ENCODE results near the gene SLC24A3.

Gene SLC24A3

DNA sequence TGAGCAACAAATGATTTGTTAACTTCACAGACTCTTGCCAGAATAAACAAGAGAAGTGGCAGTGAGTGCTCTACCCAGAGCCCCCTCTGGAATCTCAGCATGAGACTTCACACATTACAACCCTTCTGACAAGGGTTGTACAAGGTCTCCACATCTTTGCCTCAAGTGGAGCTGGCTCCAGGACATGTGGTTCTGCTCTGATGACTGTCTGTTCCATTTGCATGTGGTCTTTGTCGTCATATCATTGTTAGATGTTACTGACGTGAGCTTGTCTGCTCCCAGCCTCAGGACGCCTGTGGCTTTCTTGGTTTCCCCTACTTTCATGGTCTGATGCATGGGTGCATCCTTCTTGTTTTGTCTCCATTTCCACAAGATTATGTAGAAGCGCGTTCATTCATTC lies 115.0 kb downstream of the SLC24A3 start:
- TF ChIP-seq, protein P1, sequence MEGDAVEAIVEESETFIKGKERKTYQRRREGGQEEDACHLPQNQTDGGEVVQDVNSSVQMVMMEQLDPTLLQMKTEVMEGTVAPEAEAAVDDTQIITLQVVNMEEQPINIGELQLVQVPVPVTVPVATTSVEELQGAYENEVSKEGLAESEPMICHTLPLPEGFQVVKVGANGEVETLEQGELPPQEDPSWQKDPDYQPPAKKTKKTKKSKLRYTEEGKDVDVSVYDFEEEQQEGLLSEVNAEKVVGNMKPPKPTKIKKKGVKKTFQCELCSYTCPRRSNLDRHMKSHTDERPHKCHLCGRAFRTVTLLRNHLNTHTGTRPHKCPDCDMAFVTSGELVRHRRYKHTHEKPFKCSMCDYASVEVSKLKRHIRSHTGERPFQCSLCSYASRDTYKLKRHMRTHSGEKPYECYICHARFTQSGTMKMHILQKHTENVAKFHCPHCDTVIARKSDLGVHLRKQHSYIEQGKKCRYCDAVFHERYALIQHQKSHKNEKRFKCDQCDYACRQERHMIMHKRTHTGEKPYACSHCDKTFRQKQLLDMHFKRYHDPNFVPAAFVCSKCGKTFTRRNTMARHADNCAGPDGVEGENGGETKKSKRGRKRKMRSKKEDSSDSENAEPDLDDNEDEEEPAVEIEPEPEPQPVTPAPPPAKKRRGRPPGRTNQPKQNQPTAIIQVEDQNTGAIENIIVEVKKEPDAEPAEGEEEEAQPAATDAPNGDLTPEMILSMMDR (IDR thresholded peaks at IDR 0.05; ENCODE audit: insufficient read depth, low read length, poor library complexity, severe bottlenecking): no peak
- peak; percentile 18 for DNase-seq (ENCODE audit: extremely low read depth, insufficient read length)
- peaks cover 3% of the 10 kb centered on the region; the same call in 1 of the 2 replicates for H3K27me3 ChIP-seq (replicated peaks; ENCODE audit: control insufficient read depth, insufficient read depth, low read length)
- H3K4me3 ChIP-seq (replicated peaks; ENCODE audit: low read depth, low read length): no peak overlapping the region
- no peaks in the 10 kb centered on the region for H3K36me3 ChIP-seq (ENCODE audit: control insufficient read depth, insufficient read depth, low read length)

DNA sequence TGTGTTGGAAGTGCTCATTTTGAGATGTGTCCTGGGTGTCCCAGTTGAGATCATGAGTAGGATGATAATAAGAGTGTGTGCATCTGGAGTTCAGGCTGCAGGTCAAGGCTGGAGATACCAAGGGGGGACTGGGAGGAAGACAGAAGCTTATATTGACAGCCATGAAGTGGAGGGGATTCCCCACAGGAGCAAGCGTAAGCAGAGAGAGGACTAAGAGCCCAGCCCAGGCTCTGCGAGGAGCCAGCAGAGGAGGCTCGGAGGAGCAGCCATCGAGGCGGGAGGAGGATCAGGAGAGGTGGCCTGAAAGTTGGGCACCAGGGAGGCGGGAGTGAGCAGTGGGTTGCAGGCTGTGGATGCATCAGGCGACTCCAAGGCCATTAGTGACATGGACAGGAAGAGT lies 116.2 kb downstream of the SLC24A3 start:
- H3K4me3 ChIP-seq (replicated peaks; ENCODE audit: low read depth, low read length): no peak overlapping the region
- no peaks in the 10 kb centered on the region for H3K36me3 ChIP-seq (ENCODE audit: control insufficient read depth, insufficient read depth, low read length)
- H3K27me3 ChIP-seq (replicated peaks; ENCODE audit: control insufficient read depth, insufficient read depth, low read length): peaks cover 3% of the 10 kb centered on the region; the same call in 1 of the 2 replicates
- TF ChIP-seq, protein P1 (IDR thresholded peaks at IDR 0.05; ENCODE audit: insufficient read depth, low read length, poor library complexity, severe bottlenecking): no peak
- DNase-seq (ENCODE audit: extremely low read depth, insufficient read length): no peak

DNA sequence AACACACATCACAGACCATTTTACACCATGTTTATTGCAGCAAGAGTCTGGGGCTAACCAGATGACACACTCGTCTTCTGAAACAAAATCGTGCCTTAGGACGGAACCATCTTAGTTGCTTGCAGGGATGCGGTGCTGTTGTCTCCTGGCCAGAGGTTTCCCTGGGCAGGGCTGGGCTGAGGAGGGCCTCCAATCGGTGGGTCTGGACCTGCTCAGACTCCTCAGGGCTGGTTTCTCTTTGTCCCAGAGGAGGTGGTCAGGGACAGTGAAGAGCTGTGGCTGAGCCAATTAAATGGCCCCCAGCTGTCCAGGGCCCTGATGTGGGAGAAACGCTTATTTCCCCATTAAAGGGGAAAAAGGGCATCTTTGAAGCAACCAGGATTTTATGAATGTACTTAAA lies 117.6 kb downstream of the SLC24A3 start:
- peaks cover 4% of the 10 kb centered on the region; the same call in 1 of the 2 replicates for H3K27me3 ChIP-seq (replicated peaks; ENCODE audit: control insufficient read depth, insufficient read depth, low read length)
- DNase-seq (ENCODE audit: extremely low read depth, insufficient read length): no peak
- TF ChIP-seq, protein P1 (IDR thresholded peaks at IDR 0.05; ENCODE audit: insufficient read depth, low read length, poor library complexity, severe bottlenecking): no peak
- H3K4me3 ChIP-seq (replicated peaks; ENCODE audit: low read depth, low read length): no peak overlapping the region
- no peaks in the 10 kb centered on the region for H3K36me3 ChIP-seq (ENCODE audit: control insufficient read depth, insufficient read depth, low read length)

DNA sequence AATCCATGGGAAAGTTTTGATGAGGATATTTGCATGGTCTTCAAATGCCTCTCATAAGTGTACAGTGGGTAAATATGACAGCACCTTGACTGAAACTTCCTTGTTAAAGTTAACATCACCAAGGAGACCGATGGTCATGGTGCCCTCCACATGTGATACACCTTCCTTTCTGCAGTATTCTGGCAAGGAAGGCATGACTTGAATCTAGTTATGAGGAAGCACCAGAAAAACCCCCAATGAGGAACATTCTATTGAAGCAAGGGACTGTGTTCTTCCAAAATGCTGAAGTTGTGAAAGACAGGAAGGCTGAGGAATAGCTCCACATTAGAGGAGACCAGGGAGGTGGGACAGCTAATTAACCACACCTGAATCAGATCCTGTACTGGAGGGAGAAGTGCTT lies 118.3 kb downstream of the SLC24A3 start:
- no peaks in the 10 kb centered on the region for H3K36me3 ChIP-seq (ENCODE audit: control insufficient read depth, insufficient read depth, low read length)
- H3K4me3 ChIP-seq (replicated peaks; ENCODE audit: low read depth, low read length): no peak overlapping the region
- TF ChIP-seq, protein P1 (IDR thresholded peaks at IDR 0.05; ENCODE audit: insufficient read depth, low read length, poor library complexity, severe bottlenecking): no peak
- H3K27me3 ChIP-seq (replicated peaks; ENCODE audit: control insufficient read depth, insufficient read depth, low read length): peaks cover 4% of the 10 kb centered on the region; the same call in 1 of the 2 replicates
- DNase-seq (ENCODE audit: extremely low read depth, insufficient read length): no peak

DNA sequence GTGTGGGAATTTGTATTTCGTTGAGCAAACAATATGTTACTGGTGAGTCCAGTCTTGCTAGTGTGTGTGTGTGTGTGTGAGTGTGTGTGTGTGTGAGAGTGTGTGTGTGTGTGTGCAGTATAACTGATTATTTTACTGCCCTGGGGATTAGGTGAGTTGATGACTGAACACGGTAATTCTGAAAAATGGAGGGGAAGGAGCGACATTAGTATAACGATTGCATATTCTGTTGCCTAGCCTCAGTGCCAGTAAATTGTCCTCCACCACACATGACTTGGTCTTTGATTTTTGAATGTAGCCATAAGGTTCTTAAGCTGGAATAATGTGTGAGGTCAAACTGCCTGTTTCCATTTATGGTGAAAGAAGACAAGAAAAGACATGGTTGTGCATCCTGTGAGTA lies 121.1 kb downstream of the SLC24A3 start:
- Histone ChIP-seq H3K4me3 (replicated peaks; ENCODE audit: low read depth, low read length) (no peak overlapping the region), H3K36me3 (ENCODE audit: control insufficient read depth, insufficient read depth, low read length) (no peaks in the 10 kb centered on the region), H3K27me3 (replicated peaks; ENCODE audit: control insufficient read depth, insufficient read depth, low read length) (peaks cover 3% of the 10 kb centered on the region; the same call in 1 of the 2 replicates)
- no peak for DNase-seq (ENCODE audit: extremely low read depth, insufficient read length)
- TF ChIP-seq, protein P1 (IDR thresholded peaks at IDR 0.05; ENCODE audit: insufficient read depth, low read length, poor library complexity, severe bottlenecking): no peak

DNA sequence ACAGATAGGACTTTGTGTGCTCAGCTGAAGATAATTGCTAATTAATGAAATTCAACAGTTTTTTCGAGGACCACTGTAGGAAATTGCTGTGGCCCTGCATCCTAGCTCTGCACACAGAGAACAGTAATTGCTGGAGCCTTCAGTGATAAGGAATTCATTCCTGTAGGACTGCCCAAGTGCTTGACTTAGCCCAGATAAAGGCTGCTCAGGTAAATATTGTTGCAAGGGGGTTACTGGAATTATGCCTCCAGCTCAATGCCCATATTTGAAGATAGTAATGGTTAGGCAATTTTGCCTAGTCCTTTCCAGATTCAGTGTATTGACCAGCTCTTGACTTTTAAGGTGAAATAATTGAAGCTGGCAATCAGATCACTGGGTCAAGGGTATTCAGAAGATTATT lies 122.9 kb downstream of the SLC24A3 start:
- Histone ChIP-seq H3K36me3 (ENCODE audit: control insufficient read depth, insufficient read depth, low read length) (no peaks in the 10 kb centered on the region), H3K4me3 (replicated peaks; ENCODE audit: low read depth, low read length) (no peak overlapping the region), H3K27me3 (replicated peaks; ENCODE audit: control insufficient read depth, insufficient read depth, low read length) (peaks cover 2% of the 10 kb centered on the region; the same call in 1 of the 2 replicates)
- DNase-seq (ENCODE audit: extremely low read depth, insufficient read length): no peak
- TF ChIP-seq, protein P1 (IDR thresholded peaks at IDR 0.05; ENCODE audit: insufficient read depth, low read length, poor library complexity, severe bottlenecking): no peak
